Left cardiac atrium (tissue), 4 donors: ENCODE data around the gene LLPH. TPM values are rescaled to one million over a fixed set of nuclear protein-coding genes. Genes with fewer than 3 reads are reported as not detected.
A peak's percentile ranks its signal among the peaks of the same experiment; 100 is the strongest.

Experiments used
- ATAC-seq, 2 donors: fragments of 200-7000 bp; cut with Tn5 transposase; one replicate each; pipeline ENCODE4 v1.9.1; 2020; ENCODE audit warnings: mild to moderate bottlenecking in 2 of 2, moderate library complexity in 2 of 2
- DNase-seq: peaks from one replicate; pipeline ENCODE4 v3.0.0-alpha.2; 2020
- intact Hi-C, 2 donors: fragments of 100-400 bp; cut with DNase I; formaldehyde crosslinking; loops; one replicate each; pipeline versions ENCODE4 v1.14.1 to v1.15.1; 2022 to 2023
- total RNA-seq, 2 donors: library from RNA; stranded (reverse); fragmentation: NEBNext Ultra II Directional; extraction: Animal tissue kit (Norgen Biotek cat#: 25700); gene quantifications; one replicate each; pipeline ENCODE4 v1.2.1, GENCODE V29; 2021
- donor health status: DM: no; HTN: yes; CAD: no.
- donor health status: DM: no; HTN: yes; CAD: no; lungs with severe emphysema.
- donor health status: DM: yes; HTN: yes; CAD: no.
- donor health status: Dilated cardiomyopathy.

Gene LLPH
- total RNA-seq, 2 donors from 2014 or later: 14.9 to 21.0 TPM

GRCh38 chr12:66113471-66113870 lies 17.1 kb downstream of the LLPH start:
- DNase-seq (no peak), ATAC-seq (no peak)
- intact Hi-C loops: no loop called here

GRCh38 chr12:66111605-66112004 lies 18.9 kb downstream of the LLPH start:
- ATAC-seq (no peak), DNase-seq (no peak)
- intact Hi-C loops: no loop called here

GRCh38 chr12:66109056-66109455 lies 21.5 kb downstream of the LLPH start:
- intact Hi-C loops: no loop called here
- DNase-seq: no peak
- no peak for ATAC-seq

GRCh38 chr12:66108386-66108785 lies 22.2 kb downstream of the LLPH start:
- ATAC-seq (no peak), DNase-seq (no peak)
- intact Hi-C loops: no loop called here

- intact Hi-C loops: no loop called here
- DNase-seq: peak; percentile 32
- ATAC-seq: peak; percentile 87 to 92
Measured at GRCh38 chr12:66107451-66107915, 23.1 kb downstream of the LLPH start.

- ATAC-seq: no peak
- no peak for DNase-seq
- intact Hi-C loops: no loop called here
Measured at GRCh38 chr12:66103016-66103913, 27.3 kb downstream of the LLPH start.

- ATAC-seq (peak in 1 of 2 donors; percentile 47), DNase-seq (no peak)
- intact Hi-C loops: no loop called here
Measured at GRCh38 chr12:66092559-66093269, 37.8 kb downstream of the LLPH start.

GRCh38 chr12:66090157-66090556 lies 40.4 kb downstream of the LLPH start:
- ATAC-seq (no peak), DNase-seq (no peak)
- intact Hi-C loops: no loop called here

- peak; percentile 63 to 65 for ATAC-seq
- peak; percentile 55 for DNase-seq
- intact Hi-C loops: loop anchor here in 1 of 2 donors (2.0 to 10.0 kb wide), 3 partner anchors 103 to 1193 kb away; no protein-coding TSS in a partner anchor
Measured at GRCh38 chr12:66087365-66087943, 43.1 kb downstream of the LLPH start.

- DNase-seq: no peak
- intact Hi-C loops: loop anchor here in 1 of 2 donors (2.0 to 10.0 kb wide), 3 partner anchors 101 to 1191 kb away; no protein-coding TSS in a partner anchor
- ATAC-seq: no peak
Measured at GRCh38 chr12:66085998-66086397, 44.6 kb downstream of the LLPH start.

- ATAC-seq: no peak
- intact Hi-C loops: loop anchor here in 1 of 2 donors (10.0 kb wide), 2 partner anchors 100 to 1190 kb away; no protein-coding TSS in a partner anchor
- no peak for DNase-seq
Measured at GRCh38 chr12:66085213-66085612, 45.3 kb downstream of the LLPH start.

- DNase-seq: no peak
- intact Hi-C loops: loop anchor here in 1 of 2 donors (10.0 kb wide), 2 partner anchors 99 to 1189 kb away; no protein-coding TSS in a partner anchor
- ATAC-seq: no peak
Measured at GRCh38 chr12:66083766-66084165, 46.8 kb downstream of the LLPH start.

GRCh38 chr12:66082744-66083143 lies 47.8 kb downstream of the LLPH start:
- ATAC-seq (no peak), DNase-seq (no peak)
- intact Hi-C loops: loop anchor here in 1 of 2 donors (10.0 kb wide), 2 partner anchors 98 to 1188 kb away; no protein-coding TSS in a partner anchor

- DNase-seq (no peak), ATAC-seq (no peak)
- intact Hi-C loops: loop anchor here in 1 of 2 donors (10.0 kb wide), 2 partner anchors 96 to 1186 kb away; no protein-coding TSS in a partner anchor
Measured at GRCh38 chr12:66080791-66081190, 49.8 kb downstream of the LLPH start.

- intact Hi-C loops: no loop called here
- DNase-seq (no peak), ATAC-seq (no peak)
Measured at GRCh38 chr12:66077542-66077941, 53.0 kb downstream of the LLPH start.

- intact Hi-C loops: no loop called here
Measured at GRCh38 chr12:66074561-66074960, 56.0 kb downstream of the LLPH start.

GRCh38 chr12:66072566-66072965 lies 58.0 kb downstream of the LLPH start:
- ATAC-seq: no peak
- intact Hi-C loops: no loop called here

More at GRCh38 chr12:66074561-66074960, 56.0 kb downstream of the LLPH start:
- DNase-seq (no peak), ATAC-seq (no peak)

GRCh38 chr12:66072135-66072534 lies 58.4 kb downstream of the LLPH start:
- DNase-seq (no peak), ATAC-seq (no peak)
- intact Hi-C loops: no loop called here

More at GRCh38 chr12:66072566-66072965, 58.0 kb downstream of the LLPH start:
- no peak for DNase-seq

- ATAC-seq: no peak
- intact Hi-C loops: no loop called here
- no peak for DNase-seq
Measured at GRCh38 chr12:66071549-66071948, 59.0 kb downstream of the LLPH start.
